ENCODE measurements around the gene PDF.
"Not testable (repeated sequence)": the region's sequence is repeated elsewhere in the genome, so short reads cannot be mapped to it uniquely, and the experiment has no call there.

PDF gene

GRCh38 chr16:69330286-69331109, at the start of gene PDF:
TSS of gene PDF (minus strand) at chr16:69330588. CDS start at chr16:69330570, 18 bp downstream.
- DNase-seq (ENCODE audit: low read depth): peak; percentile 82

- DNase-seq (ENCODE audit: low read depth): no peak
These were observed 48.4 kb upstream of the PDF start for GRCh38 chr16:69378760-69379159.

- DNase-seq (ENCODE audit: low read depth): no peak
These were observed 47.6 kb upstream of the PDF start for GRCh38 chr16:69378036-69378435.

- DNase-seq (ENCODE audit: low read depth): no peak
These were observed 46.1 kb upstream of the PDF start for GRCh38 chr16:69376393-69377059.

- no peak for DNase-seq (ENCODE audit: low read depth)
These were observed 42.6 kb upstream of the PDF start for GRCh38 chr16:69373019-69373418.

GRCh38 chr16:69371564-69371963, 41.2 kb upstream of the PDF start:
- DNase-seq (ENCODE audit: low read depth): no peak

GRCh38 chr16:69368866-69369265, 38.5 kb upstream of the PDF start:
- DNase-seq (ENCODE audit: low read depth): no peak

GRCh38 chr16:69367980-69368379, 37.6 kb upstream of the PDF start:
- DNase-seq (ENCODE audit: low read depth): no peak

- DNase-seq (ENCODE audit: low read depth): no peak
These were observed 36.0 kb upstream of the PDF start for GRCh38 chr16:69366431-69366830.

GRCh38 chr16:69365901-69366300, 35.5 kb upstream of the PDF start:
- DNase-seq (ENCODE audit: low read depth): no peak

- no peak for DNase-seq (ENCODE audit: low read depth)
These were observed 33.7 kb upstream of the PDF start for GRCh38 chr16:69364088-69364487.

- DNase-seq (ENCODE audit: low read depth): no peak
These were observed 32.9 kb upstream of the PDF start for GRCh38 chr16:69363281-69363717.

GRCh38 chr16:69360070-69360469, 29.7 kb upstream of the PDF start:
- not testable (repeated sequence) for DNase-seq (ENCODE audit: low read depth)

GRCh38 chr16:69351309-69352027, 21.1 kb upstream of the PDF start, which contains the start of gene TMED6:
TSS of gene TMED6 (minus strand) at chr16:69351786. CDS start at chr16:69351753, 33 bp downstream.
- no peak for DNase-seq (ENCODE audit: low read depth)

GRCh38 chr16:69350536-69351133, 20.2 kb upstream of the PDF start:
- no peak for DNase-seq (ENCODE audit: low read depth)

GRCh38 chr16:69349536-69349935, 19.1 kb upstream of the PDF start:
- no peak for DNase-seq (ENCODE audit: low read depth)

- DNase-seq (ENCODE audit: low read depth): no peak
These were observed 17.8 kb upstream of the PDF start for GRCh38 chr16:69348222-69348621.

GRCh38 chr16:69346683-69347082, 16.3 kb upstream of the PDF start:
- DNase-seq (ENCODE audit: low read depth): no peak

- DNase-seq (ENCODE audit: low read depth): no peak
These were observed 15.5 kb upstream of the PDF start for GRCh38 chr16:69345923-69346322.

- no peak for DNase-seq (ENCODE audit: low read depth)
These were observed 13.8 kb upstream of the PDF start for GRCh38 chr16:69344171-69344570.

- no peak for DNase-seq (ENCODE audit: low read depth)
These were observed 9.8 kb upstream of the PDF start for GRCh38 chr16:69340095-69340644.
